ELR (cell line): ENCODE measurements around the gene OVCH2.
"Not testable (repeated sequence)": the region's sequence is repeated elsewhere in the genome, so short reads cannot be mapped to it uniquely, and the experiment has no call there.

Source experiments
- DNase-seq: peaks from one replicate; pipeline ENCODE4 v3.0.0-alpha.2; 2015; ENCODE audit warnings: low read depth

Gene OVCH2

DNA sequence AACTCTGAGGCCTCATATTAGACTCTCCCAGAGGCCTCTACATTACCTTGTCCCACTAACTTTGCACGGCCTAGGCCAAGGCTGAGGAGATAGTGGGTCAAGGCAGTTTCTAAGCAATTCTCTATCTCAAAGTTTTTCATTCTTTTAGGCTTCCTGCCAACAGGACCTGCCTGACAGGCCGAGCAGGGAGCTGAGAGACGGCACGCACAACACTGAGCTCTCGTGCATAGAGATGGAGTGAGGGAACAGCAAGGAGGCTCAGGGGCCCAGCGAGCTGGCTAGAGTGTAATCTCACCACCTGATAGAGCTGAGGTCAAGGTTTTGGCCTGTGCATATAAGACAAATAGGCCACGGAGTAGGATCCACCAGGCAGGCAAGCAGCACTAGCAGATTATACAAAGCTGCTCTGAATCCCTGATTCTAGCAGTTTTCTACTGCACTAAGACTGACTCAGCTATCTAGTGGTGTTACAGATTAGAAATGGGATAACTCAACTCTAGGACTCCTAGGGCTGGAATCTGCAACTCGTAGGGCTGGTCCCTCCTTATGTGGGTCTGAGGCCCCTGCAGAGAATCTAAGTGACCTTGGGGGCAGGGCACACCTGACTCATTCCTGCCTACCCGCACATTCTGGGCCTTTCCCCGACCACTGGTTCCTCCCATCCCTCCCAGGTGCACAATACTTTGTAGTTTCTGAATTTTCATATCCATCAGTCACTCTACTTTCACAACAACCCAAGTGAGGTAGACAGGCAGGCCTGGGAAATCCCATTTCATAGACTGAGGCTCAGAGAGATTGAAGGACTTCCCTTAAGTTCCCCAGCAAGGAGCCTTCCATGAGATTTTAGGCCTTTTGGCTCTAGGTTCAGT lies 34.7 kb downstream of the OVCH2 start:
- no peak for DNase-seq

- DNase-seq = no peak
Measured at GRCh38 chr11:7670641-7671040, 35.6 kb downstream of the OVCH2 start.

GRCh38 chr11:7668911-7669310 lies 37.4 kb downstream of the OVCH2 start:
- no peak for DNase-seq

- no peak for DNase-seq
Measured at GRCh38 chr11:7668464-7668863, 37.8 kb downstream of the OVCH2 start.

DNA sequence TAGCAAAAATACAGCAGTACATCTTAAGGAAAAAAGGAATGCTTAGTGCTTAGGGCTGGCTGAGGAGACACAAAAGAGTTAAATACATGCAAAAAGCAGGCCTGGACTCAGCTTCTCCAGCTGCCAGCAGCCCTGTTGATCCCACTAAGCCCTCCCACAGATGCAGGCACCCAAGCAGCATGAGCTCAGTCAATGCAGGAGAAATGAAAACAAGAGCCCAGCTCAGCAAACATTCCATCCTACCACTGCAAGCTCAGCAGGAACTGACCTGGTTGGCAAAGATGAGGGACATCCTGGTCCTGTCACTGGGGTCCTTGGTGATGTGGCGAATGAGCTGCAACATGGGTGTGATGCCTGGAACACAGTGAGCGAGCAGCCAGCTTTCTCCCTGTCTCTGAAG lies 38.8 kb downstream of the OVCH2 start:
- no peak for DNase-seq

GRCh38 chr11:7666292-7666866 lies 39.9 kb downstream of the OVCH2 start:
- DNase-seq = no peak

DNA sequence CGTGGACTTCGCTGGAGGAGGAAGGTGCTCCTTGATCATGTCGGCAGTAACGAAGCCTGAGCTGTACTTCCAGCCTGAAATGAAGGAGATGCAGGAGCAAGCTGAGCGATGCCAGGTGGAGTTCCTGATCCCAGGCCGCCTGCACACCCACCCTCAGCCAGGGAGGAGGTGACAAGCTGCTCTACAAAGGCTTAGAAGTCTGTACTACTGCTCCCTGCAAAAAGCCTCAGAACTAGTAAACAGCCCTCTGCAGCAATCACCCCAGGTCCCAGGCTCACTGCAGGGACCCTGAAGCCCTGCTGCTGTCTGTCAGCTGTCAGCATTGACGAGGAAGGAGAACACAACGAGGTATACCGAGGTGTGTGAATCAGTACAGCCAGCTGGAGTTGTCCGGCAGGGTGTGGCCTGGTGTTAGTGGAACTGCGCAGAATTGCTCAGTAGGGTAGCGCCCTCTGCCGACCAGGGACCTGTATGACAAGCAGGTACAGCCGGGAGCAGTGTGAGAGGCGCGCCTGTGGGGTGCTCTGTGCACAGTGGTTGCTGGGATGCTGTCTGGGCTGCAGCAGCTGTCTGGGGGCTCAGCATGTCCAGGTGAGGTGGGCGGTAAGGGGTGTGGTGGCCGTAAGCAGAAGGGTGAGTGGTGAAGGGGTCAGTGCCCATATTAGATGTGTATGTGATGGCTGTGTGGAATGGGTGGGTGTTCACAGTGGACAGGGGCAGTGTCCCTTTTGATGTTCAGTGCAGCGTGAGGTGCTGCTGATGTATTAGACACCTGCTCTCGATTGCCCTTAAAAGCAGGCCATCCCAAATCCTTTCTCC lies 40.6 kb downstream of the OVCH2 start:
- peak; percentile 72 for DNase-seq

DNA sequence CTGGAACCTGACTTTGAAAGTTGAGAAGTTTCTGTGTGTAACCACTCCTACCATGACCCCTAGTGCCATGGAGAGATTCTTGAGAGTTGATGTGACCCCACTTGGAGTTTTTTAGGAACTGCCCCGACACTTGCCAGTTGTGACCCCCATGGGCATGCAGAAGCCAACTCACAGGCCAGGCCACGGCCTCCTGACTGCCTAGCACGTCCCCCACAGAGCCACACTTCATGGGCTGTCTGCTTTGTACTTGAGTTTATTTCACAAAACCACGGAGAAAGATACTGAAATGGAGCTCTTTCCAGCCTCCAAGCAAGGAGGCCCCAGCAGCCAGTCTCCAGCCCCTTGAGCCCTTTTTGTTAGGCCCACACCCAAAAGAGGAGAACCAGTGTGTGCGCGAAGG lies 41.4 kb downstream of the OVCH2 start:
- DNase-seq = no peak

DNA sequence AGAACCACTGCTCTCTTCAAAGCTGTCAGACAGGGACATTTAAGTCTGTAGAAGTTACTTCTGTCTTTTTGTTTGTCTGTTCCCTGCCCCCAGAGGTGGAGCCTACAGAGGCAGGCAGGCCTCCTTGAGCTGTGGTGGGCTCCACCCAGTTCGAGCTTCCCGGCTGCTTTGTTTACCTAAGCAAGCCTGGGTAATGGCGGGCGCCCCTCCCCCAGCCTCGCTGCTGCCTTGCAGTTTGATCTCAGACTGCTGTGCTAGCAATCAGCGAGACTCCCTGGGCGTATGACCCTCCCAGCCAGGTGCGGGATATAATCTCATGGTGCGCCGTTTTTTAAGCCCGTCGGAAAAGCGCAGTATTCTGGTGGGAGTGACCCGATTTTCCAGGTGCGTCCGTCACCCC lies 42.7 kb downstream of the OVCH2 start:
- DNase-seq = not testable (repeated sequence)

DNA sequence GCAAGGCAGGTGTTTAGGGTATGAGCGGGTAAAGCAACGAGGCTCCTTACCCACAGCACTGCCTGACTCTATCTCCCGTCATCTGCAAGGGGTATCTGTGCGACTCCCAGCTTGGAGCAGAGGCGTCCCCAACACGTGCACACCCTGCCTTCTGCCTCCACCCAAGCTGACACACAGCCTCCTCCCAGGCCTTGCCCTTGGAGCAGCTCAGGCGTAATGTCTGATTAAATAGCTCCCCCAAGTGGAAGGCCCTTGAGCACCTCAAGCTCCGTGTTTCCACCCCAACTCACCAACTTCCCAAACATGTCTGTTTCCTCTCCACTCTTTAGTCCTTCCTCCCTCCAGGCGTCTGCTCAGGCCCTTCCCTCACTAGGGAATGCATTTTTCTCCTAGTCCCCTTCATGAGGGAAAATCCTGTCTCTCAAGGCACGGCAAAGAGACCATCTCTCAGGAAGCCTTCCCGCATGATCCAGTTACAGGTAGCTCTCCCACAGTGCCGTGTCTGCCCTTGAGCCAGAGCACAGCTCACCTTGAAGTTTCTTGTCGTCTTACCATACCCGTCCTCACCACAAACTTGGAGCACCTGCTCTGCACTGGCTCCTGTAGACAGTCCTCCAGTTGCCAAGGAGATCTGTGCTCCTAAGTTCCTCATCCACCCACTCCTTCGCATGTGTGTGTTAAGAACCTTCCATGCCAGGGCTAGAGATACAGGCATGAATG lies 48.8 kb downstream of the OVCH2 start:
- DNase-seq = peak; percentile 59

DNA sequence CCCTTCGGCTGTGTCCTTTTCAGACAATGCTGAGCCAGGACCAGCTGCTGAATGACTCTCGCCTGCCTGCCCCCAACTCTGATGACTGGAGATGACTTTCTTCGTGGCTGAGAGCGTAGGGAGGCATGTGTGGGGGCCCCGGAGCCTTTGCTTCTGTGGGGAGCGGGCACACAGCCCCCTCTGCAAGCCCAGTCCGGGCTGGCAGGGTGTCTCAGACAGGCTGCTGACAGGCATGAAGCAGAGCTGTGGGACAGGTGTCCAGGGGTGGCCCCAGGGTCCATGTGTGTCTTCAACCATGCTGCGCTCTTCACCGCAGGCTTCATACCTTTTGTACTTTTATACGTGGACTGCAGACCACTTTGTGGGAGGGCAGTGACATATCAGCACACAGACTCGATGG lies 49.6 kb downstream of the OVCH2 start:
- DNase-seq = no peak

DNA sequence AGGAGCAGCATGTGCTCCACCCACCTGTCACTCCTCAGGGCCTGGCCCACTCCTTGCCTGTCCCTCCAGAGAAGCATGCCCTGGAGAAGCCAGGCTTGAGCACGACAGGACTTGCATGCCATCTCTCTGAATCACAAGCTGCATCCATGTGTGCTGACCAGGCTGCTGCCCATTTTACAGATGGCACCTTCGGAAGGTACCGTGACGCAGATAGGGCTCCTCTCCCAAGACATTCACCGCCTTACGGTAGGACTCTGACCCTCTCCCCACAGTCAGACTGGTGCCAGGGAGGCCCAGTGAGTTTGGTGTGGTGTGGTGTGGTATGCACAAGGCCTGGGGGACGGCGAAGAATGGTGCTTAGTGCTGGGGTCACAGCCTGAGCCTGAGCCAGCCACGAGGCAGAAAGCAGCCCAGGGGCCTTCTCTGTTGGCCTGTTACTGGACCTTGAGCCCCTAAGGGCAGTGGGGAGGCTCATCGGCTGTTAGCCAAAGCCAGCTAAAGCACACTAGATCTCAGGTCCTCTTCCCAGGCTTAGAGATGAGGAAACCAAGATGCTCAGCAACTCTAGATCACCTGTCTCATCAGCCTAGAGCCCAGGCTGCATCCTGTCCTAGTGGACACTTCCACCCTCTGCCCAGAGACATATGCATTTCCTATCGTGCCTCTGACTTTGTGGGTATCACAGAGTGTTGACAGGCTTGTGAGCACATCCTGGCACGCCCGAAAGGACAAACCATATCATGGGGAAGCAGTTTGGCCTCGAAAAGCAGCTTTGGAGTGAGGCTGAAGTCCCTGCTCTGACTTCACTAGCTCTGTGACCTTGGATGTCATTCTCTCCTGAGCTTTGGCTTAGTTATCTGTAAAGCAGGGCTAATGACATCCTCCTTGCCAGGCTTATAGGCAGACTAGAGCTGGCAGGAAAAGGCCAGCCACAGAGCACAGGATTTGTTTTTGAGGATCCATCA lies 50.7 kb downstream of the OVCH2 start:
- DNase-seq = no peak

DNA sequence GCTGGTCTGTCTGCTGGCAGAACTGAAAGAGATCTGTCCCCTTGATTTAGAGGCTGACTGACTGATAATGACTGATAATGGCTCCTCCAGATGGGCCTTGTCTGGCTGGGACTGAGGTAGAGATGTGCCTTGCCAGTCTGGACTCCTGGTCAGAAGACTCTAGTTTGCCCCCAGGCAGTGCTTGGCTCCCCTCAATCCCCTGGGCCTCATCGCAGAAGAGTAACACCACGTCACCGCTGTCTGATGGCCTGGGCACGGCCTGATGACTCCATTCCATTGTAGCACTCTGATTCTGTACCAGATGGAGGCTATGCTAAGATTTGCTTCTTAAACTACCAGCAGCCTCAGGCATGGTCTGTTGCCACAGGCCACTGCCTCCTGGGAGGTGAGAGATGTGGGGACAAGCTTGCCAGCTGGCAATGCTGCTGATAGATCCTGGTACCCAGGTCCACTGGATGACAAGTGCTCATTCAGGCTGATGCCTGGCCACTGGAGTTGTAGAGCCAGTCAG lies 52.0 kb downstream of the OVCH2 start:
- no peak for DNase-seq

- no peak for DNase-seq
Measured at GRCh38 chr11:7651700-7652099, 54.6 kb downstream of the OVCH2 start.

- peak; percentile 28 for DNase-seq
Measured at GRCh38 chr11:7651140-7651551, 55.1 kb downstream of the OVCH2 start.

DNA sequence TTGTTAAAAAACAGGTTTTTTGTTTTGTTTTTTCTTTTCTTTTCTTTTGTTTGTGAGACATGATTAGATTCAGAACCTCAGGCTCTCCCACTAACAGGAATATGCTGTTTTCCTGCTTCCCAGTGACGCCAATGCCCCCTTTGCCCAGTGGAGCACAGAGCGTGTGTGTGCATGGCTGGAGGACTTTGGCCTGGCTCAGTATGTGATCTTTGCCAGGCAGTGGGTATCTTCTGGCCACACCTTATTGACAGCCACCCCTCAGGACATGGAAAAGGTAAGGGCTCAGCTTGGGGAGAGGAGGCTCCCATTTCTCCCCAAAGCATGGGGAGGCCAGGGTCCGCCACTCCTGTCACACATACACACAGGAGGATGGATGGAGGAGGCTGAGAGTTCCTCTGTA lies 58.0 kb downstream of the OVCH2 start:
- DNase-seq = no peak

GRCh38 chr11:7646866-7647265 lies 59.4 kb downstream of the OVCH2 start:
- DNase-seq = no peak

GRCh38 chr11:7645206-7645605 lies 61.1 kb downstream of the OVCH2 start:
- no peak for DNase-seq

GRCh38 chr11:7643314-7643713 lies 63.0 kb downstream of the OVCH2 start:
- DNase-seq = no peak

DNA sequence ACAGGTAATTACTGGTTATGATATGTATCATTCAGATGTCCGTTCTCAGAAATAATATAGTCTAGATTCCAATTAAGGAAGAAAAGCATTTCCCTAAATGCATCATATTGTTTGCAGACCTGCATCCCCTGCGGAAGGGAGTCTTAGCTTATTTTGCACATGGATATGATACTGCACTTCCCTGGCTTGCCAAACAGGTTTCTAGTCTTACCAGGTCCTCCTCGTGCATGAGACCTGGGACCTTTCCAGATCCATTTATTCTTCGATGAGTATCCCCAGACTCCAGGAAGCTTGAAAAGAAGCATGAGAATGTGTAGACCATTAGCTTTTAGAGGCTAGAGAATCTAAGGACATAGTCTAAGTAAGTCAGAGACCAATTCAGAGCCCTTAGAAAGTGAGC lies 63.5 kb downstream of the OVCH2 start:
- no peak for DNase-seq

- no peak for DNase-seq
Measured at GRCh38 chr11:7640816-7641215, 65.5 kb downstream of the OVCH2 start.
